Astrocyte of the spinal cord (primary cell): ENCODE data around the gene RAI14.
A peak's percentile ranks its signal among the peaks of the same experiment; 100 is the strongest.

ENCODE experiments used
- DNase-seq: peaks from one replicate; pipeline ENCODE4 v3.0.0; 2011; ENCODE audit warnings: low read depth, low spot score
- H3K4me3 ChIP-seq: 2 replicates; pipeline ENCODE4 v1.5.1; 2011; ENCODE audit warnings: low read depth, mild to moderate bottlenecking, low read length, moderate library complexity
- in situ Hi-C: cut with HindIII; loops from 2 replicates; pipeline ENCODE4 v1.10.0; 2017; ENCODE audit warnings: low sequenced_read_pairs
- TF ChIP-seq, protein P1 (sequence below): IDR thresholded peaks from 2 replicates; pipeline ENCODE4 v1.5.1; 2012; ENCODE audit warnings: low read depth, mild to moderate bottlenecking, low read length, inconsistent platforms

RAI14 gene

GRCh38 chr5:34673463-34674125, 17.5 kb downstream of the RAI14 start:
- TF ChIP-seq, protein P1, sequence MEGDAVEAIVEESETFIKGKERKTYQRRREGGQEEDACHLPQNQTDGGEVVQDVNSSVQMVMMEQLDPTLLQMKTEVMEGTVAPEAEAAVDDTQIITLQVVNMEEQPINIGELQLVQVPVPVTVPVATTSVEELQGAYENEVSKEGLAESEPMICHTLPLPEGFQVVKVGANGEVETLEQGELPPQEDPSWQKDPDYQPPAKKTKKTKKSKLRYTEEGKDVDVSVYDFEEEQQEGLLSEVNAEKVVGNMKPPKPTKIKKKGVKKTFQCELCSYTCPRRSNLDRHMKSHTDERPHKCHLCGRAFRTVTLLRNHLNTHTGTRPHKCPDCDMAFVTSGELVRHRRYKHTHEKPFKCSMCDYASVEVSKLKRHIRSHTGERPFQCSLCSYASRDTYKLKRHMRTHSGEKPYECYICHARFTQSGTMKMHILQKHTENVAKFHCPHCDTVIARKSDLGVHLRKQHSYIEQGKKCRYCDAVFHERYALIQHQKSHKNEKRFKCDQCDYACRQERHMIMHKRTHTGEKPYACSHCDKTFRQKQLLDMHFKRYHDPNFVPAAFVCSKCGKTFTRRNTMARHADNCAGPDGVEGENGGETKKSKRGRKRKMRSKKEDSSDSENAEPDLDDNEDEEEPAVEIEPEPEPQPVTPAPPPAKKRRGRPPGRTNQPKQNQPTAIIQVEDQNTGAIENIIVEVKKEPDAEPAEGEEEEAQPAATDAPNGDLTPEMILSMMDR, result no peak
- no peak overlapping the region for H3K4me3 ChIP-seq
- in situ Hi-C loops, result no loop called here
- DNase-seq, result no peak

GRCh38 chr5:34674187-34674586, 18.1 kb downstream of the RAI14 start:
- in situ Hi-C loops, result no loop called here
- TF ChIP-seq, protein P1, result no peak
- DNase-seq, result peak; percentile 94
- H3K4me3 ChIP-seq, result no peak overlapping the region

DNA sequence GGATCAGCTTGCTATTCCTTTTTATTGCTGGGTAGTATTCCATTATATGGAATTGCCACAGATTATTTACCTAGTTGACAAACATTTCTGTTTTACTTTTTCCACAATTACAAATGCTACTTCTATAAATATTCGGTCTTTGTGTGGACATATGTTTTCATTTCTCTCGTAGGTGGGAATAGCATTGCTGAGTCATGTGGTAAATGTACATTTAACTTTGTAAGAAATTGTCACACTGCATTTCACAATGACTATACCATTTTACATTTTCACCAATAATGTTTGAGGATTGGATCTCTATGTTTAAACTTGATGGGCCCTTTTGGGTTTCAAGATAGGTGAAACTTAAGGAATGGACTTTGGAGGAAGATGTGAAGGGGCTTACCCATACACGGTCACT, 19.7 kb downstream of the RAI14 start:
- no peak overlapping the region for H3K4me3 ChIP-seq
- in situ Hi-C loops, result no loop called here
- no peak for DNase-seq
- TF ChIP-seq, protein P1, result no peak

DNA sequence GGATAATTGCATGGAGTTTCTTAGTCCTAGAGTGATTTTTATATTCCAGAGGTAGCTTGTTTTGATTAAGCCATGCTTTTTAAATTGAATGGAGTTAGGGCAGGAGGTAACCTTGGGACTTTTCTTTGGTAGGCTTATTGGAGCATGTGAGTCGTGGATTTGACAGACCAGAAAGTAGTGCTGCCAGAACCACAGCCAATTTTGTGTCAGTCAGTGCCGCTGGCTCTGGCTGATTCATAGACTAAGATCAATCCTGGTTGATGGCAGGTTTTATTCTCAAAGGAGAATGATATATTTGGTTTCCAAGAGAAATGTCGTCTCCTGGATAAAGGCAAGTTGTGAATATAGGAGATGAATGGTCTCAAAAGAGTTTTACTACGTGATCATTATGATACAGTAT, 20.3 kb downstream of the RAI14 start:
- TF ChIP-seq, protein P1, result no peak
- no peak for DNase-seq
- H3K4me3 ChIP-seq, result no peak overlapping the region
- in situ Hi-C loops, result no loop called here

DNA sequence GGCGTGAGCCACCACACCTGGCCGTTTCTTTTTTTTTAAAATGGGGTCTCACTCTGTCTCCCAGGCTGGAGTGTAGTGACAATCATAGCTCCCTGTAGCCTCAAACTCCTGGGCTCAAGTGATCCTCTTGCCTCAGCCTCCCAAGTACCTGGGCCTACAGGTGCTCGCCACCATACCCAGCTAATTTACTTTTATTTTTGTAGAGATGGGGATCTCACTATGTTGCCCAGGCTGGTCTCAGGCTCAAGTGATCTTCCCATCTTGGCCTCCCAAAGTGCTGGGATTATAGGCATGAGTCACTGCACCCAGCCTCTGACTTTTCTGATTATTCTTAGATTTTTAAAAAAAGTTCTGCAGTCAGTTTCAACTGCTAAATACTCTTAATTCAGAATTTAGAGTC, 21.3 kb downstream of the RAI14 start:
- in situ Hi-C loops, result no loop called here
- no peak for DNase-seq
- H3K4me3 ChIP-seq, result no peak overlapping the region
- TF ChIP-seq, protein P1, result no peak

DNA sequence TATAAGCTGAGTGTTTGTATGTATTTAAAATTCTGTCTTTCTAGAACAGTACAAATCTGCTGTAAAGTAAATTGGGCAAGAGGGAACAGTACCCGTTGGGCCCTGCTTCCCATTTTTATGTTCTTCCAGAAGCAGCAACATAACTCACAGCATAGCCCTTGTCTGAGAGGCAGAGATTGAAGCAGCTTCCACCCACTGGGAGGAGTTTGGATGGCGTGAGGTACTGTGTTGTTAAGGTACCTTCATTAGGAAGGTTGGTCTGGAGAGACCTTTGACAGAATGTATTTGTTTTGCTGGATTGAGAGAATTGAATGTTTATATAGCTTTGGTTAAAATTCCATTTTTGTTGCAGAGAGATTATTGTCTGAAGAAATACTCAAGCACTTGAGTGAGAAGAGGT, 24.8 kb downstream of the RAI14 start:
- no peak for DNase-seq
- in situ Hi-C loops, result no loop called here
- TF ChIP-seq, protein P1, result no peak
- H3K4me3 ChIP-seq, result no peak overlapping the region
